K562 (cell line): ENCODE results near the gene REX1BD. TPM values are rescaled to one million over a fixed set of nuclear protein-coding genes. Genes with fewer than 3 reads are reported as not detected.

ENCODE experiments used
- DPF2 ChIP-seq: fragments of 450-650 bp; IDR thresholded peaks from 2 replicates; pipeline ENCODE4 v1.6.1; 2016
- ETV5 ChIP-seq: sonication (generic); formaldehyde crosslinking; IDR thresholded peaks from 2 replicates; pipeline ENCODE4 v1.4.0; 2020; ENCODE audit warnings: low read depth, mild to moderate bottlenecking, missing genetic modification reagents
- HDAC1 ChIP-seq, 2 experiments: fragments of 450-650 bp; IDR thresholded peaks; 2 replicates each; pipeline ENCODE4 v1.6.1; 2016 to 2017; ENCODE audit warnings: inconsistent platforms in 1 of 2, mild to moderate bottlenecking in 1 of 2, moderate library complexity in 1 of 2
- HES1 ChIP-seq: fragments of 450-650 bp; IDR thresholded peaks from 2 replicates; pipeline ENCODE4 v1.6.1; 2016; ENCODE audit warnings: low read depth, mild to moderate bottlenecking, moderate library complexity
- HIVEP1 ChIP-seq: fragments of 250-450 bp; sonication (Bioruptor Pico); IDR thresholded peaks from 2 replicates; pipeline ENCODE4 v1.4.0; 2020; ENCODE audit warnings: mild to moderate bottlenecking
- MITF ChIP-seq: IDR thresholded peaks from 2 replicates; pipeline ENCODE4 v1.6.1; 2014; ENCODE audit warnings: antibody characterized with exemption
- NR0B1 ChIP-seq: fragments of 450-650 bp; IDR thresholded peaks from one replicate; pipeline ENCODE4 v1.6.1; 2018; ENCODE audit warnings: mild to moderate bottlenecking, moderate library complexity; ENCODE audit not compliant: partially characterized antibody
- PHB ChIP-seq: fragments of 250-450 bp; sonication (Bioruptor Pico); IDR thresholded peaks from 2 replicates; pipeline ENCODE4 v1.5.0; 2021
- SIX5 ChIP-seq, 2 experiments: IDR thresholded peaks; 2 replicates each; pipeline ENCODE4 v1.6.1; 2011; ENCODE audit warnings: low read length in 2 of 2, borderline replicate concordance in 1 of 2, low read depth in 1 of 2, mild to moderate bottlenecking in 1 of 2, moderate library complexity in 1 of 2; ENCODE audit not compliant: insufficient read depth in 1 of 2
- TEAD2 ChIP-seq: fragments of 450-650 bp; IDR thresholded peaks from 2 replicates; pipeline ENCODE4 v1.6.1; 2016; ENCODE audit warnings: missing genetic modification characterization, control low read depth, missing compliant biosample characterization
- YY1 ChIP-seq, 3 experiments: IDR thresholded peaks; 2 replicates each; pipeline ENCODE4 v1.6.1; 2011; ENCODE audit warnings: low read length in 2 of 3, mild to moderate bottlenecking in 2 of 3, moderate library complexity in 2 of 3, borderline replicate concordance in 1 of 3, control low read depth in 1 of 3, low read depth in 1 of 3; ENCODE audit not compliant: insufficient read depth in 3 of 3, insufficient replicate concordance in 2 of 3, control insufficient read depth in 1 of 3, insufficient read length in 1 of 3; ENCODE audit errors: extremely low read depth in 1 of 3
- ZBTB26 ChIP-seq: fragments of 450-650 bp; formaldehyde crosslinking; IDR thresholded peaks from 2 replicates; pipeline ENCODE4 v1.4.0; 2022; ENCODE audit warnings: missing genetic modification characterization
- ZBTB8A ChIP-seq: fragments of 450-650 bp; IDR thresholded peaks from 2 replicates; pipeline ENCODE4 v1.6.1; 2018; ENCODE audit warnings: mild to moderate bottlenecking, moderate library complexity; ENCODE audit not compliant: partially characterized antibody
- ZNF232 ChIP-seq: sonication (generic); formaldehyde crosslinking; IDR thresholded peaks from 2 replicates; pipeline ENCODE4 v1.8.0; 2022; ENCODE audit warnings: mild to moderate bottlenecking, missing genetic modification reagents
- ZNF280B ChIP-seq: fragments of 250-450 bp; sonication (Bioruptor Pico); IDR thresholded peaks from 2 replicates; pipeline ENCODE4 v1.5.1; 2021; ENCODE audit warnings: mild to moderate bottlenecking
- ZNF398 ChIP-seq: fragments of 250-450 bp; sonication (Bioruptor Pico); IDR thresholded peaks from 2 replicates; pipeline ENCODE4 v1.8.0; 2021; ENCODE audit warnings: moderate library complexity, mild to moderate bottlenecking, inconsistent platforms
- ZNF583 ChIP-seq: fragments of 250-450 bp; sonication (Bioruptor Pico); IDR thresholded peaks from 2 replicates; pipeline ENCODE4 v1.4.0; 2020
- ZNF764 ChIP-seq: fragments of 250-450 bp; sonication (Bioruptor Pico); IDR thresholded peaks from 2 replicates; pipeline ENCODE4 v1.4.0; 2020; ENCODE audit warnings: low read depth, mild to moderate bottlenecking, moderate library complexity
- polyA plus RNA-seq, 8 experiments: library from polyadenylated mRNA; depleted of rRNA in 4 of 8; stranded (reverse) in 5 of 8; unstranded in 3 of 8; fragments of >200 nt; fragmentation: Nextera tagmentation in 2 of 8; fragmentation: Illumina TruSeq in 1 of 8; extraction: Ambion mirVana in 2 of 8; extraction: Trizol in 1 of 8; gene quantifications; 2 replicates each; pipeline versions ENCODE4 v1.2.1 to v1.2.3, GENCODE V29; 2011 to 2014; ENCODE audit warnings: inconsistent platforms in 1 of 8, missing spikeins in 1 of 8
- total RNA-seq, 7 experiments: library from RNA; depleted of rRNA in 6 of 7; stranded (reverse); fragments of >200 nt in 6 of 7; fragmentation: Illumina TruSeq in 2 of 7; extraction: Trizol in 2 of 7; gene quantifications; 2 replicates each; pipeline versions ENCODE4 v1.2.1 to v1.2.3, GENCODE V29; 2011 to 2021; ENCODE audit warnings: low replicate concordance in 1 of 7

REX1BD gene
- total and polyA plus RNA-seq, 9 of the 15 experiments (the other 6 are each of a cell fraction or from before 2014, with no cell fraction given): 1.9 to 136 (median 13.8) TPM

- TF ChIP-seq YY1 (IDR thresholded peaks at IDR 0.05; ENCODE audit: borderline replicate concordance in 1 of 3, control insufficient read depth in 1 of 3, extremely low read depth in 1 of 3, insufficient read depth in 3 of 3, insufficient read length in 1 of 3, insufficient replicate concordance in 2 of 3, low read depth in 1 of 3, low read length in 2 of 3): peak in 2 of 3 experiments; percentile 64 to 66
- TF ChIP-seq MITF: no peak
- TF ChIP-seq NR0B1: no peak
- no peak for TF ChIP-seq SIX5 (IDR thresholded peaks at IDR 0.05; ENCODE audit: borderline replicate concordance in 1 of 2, insufficient read depth in 1 of 2, low read depth in 1 of 2, low read length in 2 of 2)
- TF ChIP-seq ZBTB26 (CRISPR knock-in tag): no peak
- TF ChIP-seq HDAC1 (IDR thresholded peaks at IDR 0.05): peak in 1 of 2 experiments; percentile 90; a peak in 2 of 4 replicates
- TF ChIP-seq DPF2: peak; percentile 57; the same call in 1 of the 2 replicates
- TF ChIP-seq PHB (CRISPR knock-in tag): peak; percentile 71; the same call in 1 of the 2 replicates
- TF ChIP-seq HES1: no peak
- TF ChIP-seq TEAD2: no peak
- no peak for TF ChIP-seq ZNF280B (CRISPR knock-in tag)
- TF ChIP-seq ZBTB8A: no peak
- peak; percentile 81 for TF ChIP-seq ETV5 (CRISPR knock-in tag)
- TF ChIP-seq ZNF583 (CRISPR knock-in tag): no peak
- no peak for TF ChIP-seq ZNF398
- no peak for TF ChIP-seq HIVEP1
- no peak for TF ChIP-seq ZNF764 (CRISPR knock-in tag)
- TF ChIP-seq ZNF232 (CRISPR knock-in tag): no peak
These were observed at the start of gene REX1BD (continued) for GRCh38 chr19:18588611-18589379.
